GM18517 (cell line): ENCODE results near the gene B3GNT7.
"Not testable (repeated sequence)": the region's sequence is repeated elsewhere in the genome, so short reads cannot be mapped to it uniquely, and the experiment has no call there.

Experiments used
- ATAC-seq: cut with Tn5 transposase; IDR thresholded peaks from one replicate; pipeline ENCODE4 v1.9.1; 2021; ENCODE audit warnings: mild to moderate bottlenecking, moderate library complexity; ENCODE audit not compliant: unreplicated experiment

Gene B3GNT7

GRCh38 chr2:231364961-231365810 lies 30.3 kb upstream of the B3GNT7 start:
- ATAC-seq = no peak

GRCh38 chr2:231367178-231367577 lies 28.3 kb upstream of the B3GNT7 start:
- no peak for ATAC-seq

DNA sequence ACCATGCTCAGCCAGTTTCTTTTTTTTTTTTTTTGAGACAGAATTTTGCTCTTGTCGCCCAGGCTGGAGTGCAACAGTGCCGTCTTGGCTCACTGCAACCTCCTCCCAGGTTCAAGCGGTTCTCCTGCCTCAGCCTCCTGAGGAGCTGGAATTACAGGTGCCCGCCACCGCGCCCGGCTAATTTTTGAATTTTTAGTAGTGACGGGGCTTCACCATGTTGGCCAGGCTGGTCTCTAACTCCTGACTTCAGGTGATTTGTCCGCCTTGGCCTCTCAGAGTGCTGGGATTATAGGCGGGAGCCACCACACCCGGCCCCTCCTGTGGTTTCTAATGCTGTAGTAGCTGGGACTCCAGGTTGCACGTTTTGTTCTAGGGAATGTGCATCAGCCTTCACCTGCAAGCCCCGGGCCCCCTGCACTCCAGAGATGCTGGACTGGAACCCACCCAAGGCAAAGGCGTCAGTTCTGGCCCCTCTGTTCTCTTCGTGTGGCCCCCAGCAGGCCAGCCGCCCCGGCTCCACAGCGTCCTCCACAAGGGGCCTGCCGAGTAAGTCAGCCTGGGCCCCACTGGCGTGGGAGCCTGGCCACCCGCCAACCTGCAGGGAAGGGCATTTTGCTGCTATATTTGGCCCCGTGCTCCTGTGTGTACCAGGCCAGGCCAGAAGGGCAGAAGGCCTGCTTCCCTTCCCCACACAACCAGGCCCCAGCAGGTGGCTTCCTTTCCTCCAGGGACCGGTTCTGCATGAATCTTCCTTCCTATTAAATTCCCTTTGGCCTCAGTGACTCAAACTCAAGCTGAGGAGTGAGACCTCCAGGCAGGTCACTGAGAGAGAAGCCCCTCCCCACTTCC lies 25.7 kb upstream of the B3GNT7 start:
- no peak for ATAC-seq

GRCh38 chr2:231370429-231370748 lies 25.1 kb upstream of the B3GNT7 start:
- no peak for ATAC-seq

GRCh38 chr2:231370749-231371429 lies 24.6 kb upstream of the B3GNT7 start:
- no peak for ATAC-seq

DNA sequence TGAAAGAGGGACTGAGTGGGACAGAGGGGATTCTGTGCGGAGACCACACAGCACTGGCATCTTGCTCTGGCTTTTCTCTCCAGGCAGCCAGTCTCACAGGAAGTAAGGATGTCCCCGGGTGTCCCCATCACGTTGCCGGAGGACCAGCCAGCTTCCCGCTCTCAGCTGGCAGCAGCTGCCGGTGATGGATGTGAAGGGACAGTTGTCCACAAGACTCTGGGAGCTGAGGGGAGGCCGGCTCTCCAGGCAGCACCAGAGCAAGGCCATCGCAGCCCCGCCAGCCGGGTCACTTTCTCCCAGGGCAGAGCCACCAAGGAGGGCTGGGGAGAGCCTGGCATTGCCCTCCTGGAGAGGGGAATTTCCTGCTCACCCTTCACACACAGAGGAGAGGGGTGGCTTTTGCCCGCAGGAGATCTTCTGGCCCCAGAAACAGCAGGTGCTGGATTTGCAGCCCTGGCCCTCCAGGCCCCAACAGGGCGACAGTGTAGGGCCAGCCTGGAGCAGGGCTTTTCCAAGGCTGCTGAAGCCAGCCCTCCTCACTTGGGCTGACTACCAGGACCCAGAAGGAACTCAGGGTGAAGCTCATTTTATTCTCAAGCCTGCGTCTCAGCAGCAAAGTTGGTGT lies 24.0 kb upstream of the B3GNT7 start:
- ATAC-seq = no peak

- ATAC-seq = no peak
Measured at GRCh38 chr2:231372326-231372725, 23.2 kb upstream of the B3GNT7 start.

- ATAC-seq = no peak
Measured at GRCh38 chr2:231373184-231373583, 22.3 kb upstream of the B3GNT7 start.

DNA sequence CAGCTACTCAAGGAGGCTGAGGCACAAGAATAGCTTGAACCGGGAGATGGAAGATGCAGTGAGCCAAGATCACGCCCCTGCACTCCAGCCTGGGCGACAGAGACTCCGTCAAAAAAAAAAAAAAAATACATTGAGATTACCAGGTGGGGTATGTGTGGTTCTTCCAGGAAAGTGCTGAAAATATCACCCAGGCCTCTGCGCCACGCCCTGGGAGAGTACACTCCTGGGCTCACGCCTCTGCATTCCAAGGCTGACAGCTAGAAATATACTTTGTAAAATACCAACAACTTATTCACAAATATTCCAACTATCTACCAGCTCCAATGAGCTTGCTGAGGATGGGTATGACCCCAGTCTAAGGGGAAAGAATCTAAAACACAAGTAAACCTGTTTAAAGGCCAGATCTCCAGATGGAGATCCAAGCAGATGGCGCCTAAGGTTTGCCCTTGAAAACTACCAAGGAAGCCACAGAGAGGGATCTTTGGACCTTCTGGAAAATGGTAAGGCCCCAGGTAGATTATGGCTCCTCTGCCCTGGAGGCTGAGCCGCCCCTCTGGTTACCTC lies 21.6 kb upstream of the B3GNT7 start:
- ATAC-seq = no peak

- ATAC-seq = no peak
Measured at GRCh38 chr2:231374771-231375170, 20.7 kb upstream of the B3GNT7 start.

- not testable (repeated sequence) for ATAC-seq
Measured at GRCh38 chr2:231375994-231376615, 19.4 kb upstream of the B3GNT7 start.

- no peak for ATAC-seq
Measured at GRCh38 chr2:231376857-231377256, 18.7 kb upstream of the B3GNT7 start.

DNA sequence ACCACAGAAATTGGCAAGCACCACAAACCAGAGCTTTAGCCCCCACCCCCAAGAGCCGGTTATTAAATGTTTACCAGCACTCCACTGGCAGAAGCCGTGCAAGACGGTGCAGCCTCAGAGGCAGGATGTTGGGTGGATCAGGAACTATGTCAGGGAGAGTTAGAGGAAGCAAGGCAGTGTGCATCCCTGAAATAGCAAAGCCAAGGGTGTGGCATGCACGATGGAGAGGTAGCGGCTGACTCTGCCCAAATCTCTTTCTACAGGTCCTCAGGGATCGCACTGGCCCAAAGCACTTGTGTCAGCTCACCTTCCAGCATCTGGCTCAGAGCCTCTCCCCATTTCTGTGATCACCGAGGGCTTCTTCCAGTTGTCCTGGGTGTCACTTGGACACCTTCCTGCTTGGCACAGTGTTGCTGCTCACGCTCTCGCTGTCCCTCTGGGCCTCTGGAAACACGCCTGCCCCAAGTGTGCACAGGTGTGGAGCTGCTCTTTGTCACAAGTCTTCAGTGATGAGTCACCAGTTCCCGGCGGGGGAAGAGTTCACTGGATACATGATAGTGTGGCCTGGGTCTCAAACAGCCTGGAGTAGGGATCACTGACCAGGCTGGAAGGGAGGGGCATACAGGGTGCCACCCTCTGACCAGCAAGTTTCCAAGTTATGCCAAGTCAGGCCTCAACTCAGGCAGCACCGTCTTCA lies 17.3 kb upstream of the B3GNT7 start:
- ATAC-seq = no peak

- ATAC-seq = no peak
Measured at GRCh38 chr2:231379266-231380215, 16.0 kb upstream of the B3GNT7 start.

DNA sequence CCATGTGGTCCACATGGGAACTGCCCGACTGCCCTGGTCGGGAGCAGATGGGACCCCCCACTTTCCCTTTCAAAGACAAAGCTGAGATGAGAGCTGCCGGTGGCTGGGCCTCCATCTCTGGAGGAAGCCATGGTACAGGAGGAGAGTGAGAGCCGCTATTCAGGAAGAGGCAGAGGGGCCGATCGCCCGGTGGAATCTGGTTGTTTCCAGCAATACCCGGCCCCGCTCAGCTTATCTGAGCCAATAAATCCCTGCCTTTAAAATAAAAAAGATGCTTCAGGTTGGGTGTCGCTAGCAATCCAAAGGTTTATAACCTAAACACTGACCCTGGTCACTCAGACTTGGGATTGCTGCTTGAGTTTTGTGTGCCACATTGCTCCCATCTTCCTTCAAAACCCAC lies 15.2 kb upstream of the B3GNT7 start:
- no peak for ATAC-seq

- ATAC-seq = no peak
Measured at GRCh38 chr2:231380991-231381847, 14.3 kb upstream of the B3GNT7 start.

- no peak for ATAC-seq
Measured at GRCh38 chr2:231382116-231382515, 13.4 kb upstream of the B3GNT7 start.
